ENCODE data around the gene TXK. TPM values are rescaled to one million over a fixed set of nuclear protein-coding genes. Genes with fewer than 3 reads are reported as not detected.

TXK gene
- total and polyA plus RNA-seq, 8 donors, result 0.15 to 8.3 (median 1.2) TPM; not detected in 1

GRCh38 chr4:48119646-48120045, 14.4 kb downstream of the TXK start:
- Histone ChIP-seq H3K27ac (no peak overlapping the region), H3K9me3 (no peaks in the 10 kb centered on the region), H3K27me3 (no peaks in the 10 kb centered on the region), H3K36me3 (no peaks in the 10 kb centered on the region), H3K4me3 (no peak overlapping the region), H3K4me1 (no peaks in the 10 kb centered on the region)
- intact Hi-C loops (cut with DNase I; ENCODE audit: low total_unique reads), result no loop called here
- DNase-seq, result no peak
- no peak for TF ChIP-seq POLR2AphosphoS5 (IDR thresholded peaks at IDR 0.05)
- no peak for TF ChIP-seq CTCF (IDR thresholded peaks at IDR 0.05)
- no peak for TF ChIP-seq EP300 (IDR thresholded peaks at IDR 0.05)
- TF ChIP-seq POLR2A (IDR thresholded peaks at IDR 0.05), result no peak

- intact Hi-C loops (cut with DNase I; ENCODE audit: low total_unique reads), result no loop called here
- Histone ChIP-seq H3K9me3 (no peaks in the 10 kb centered on the region), H3K27ac (no peak overlapping the region), H3K4me1 (no peaks in the 10 kb centered on the region), H3K36me3 (no peaks in the 10 kb centered on the region), H3K27me3 (no peaks in the 10 kb centered on the region), H3K4me3 (no peak overlapping the region)
- WGBS, 5 donors, result 90 to 94% (median 92%) methylated on average over 2 of the region's 2 CpGs
- TF ChIP-seq POLR2A (IDR thresholded peaks at IDR 0.05) (no peak), POLR2AphosphoS5 (IDR thresholded peaks at IDR 0.05) (no peak), EP300 (IDR thresholded peaks at IDR 0.05) (no peak), CTCF (IDR thresholded peaks at IDR 0.05) (no peak)
- DNase-seq, result no peak
These were observed 16.0 kb downstream of the TXK start for GRCh38 chr4:48118081-48118480.

- WGBS, 5 donors, result 70 to 81% (median 71%) methylated on average over 3 of the region's 3 CpGs
- intact Hi-C loops (cut with DNase I; ENCODE audit: low total_unique reads), result no loop called here
- H3K9me3 ChIP-seq, result no peaks in the 10 kb centered on the region
- H3K4me3 ChIP-seq, result no peak overlapping the region
- no peak for DNase-seq
- no peak overlapping the region for H3K27ac ChIP-seq
- no peaks in the 10 kb centered on the region for H3K4me1 ChIP-seq
- H3K27me3 ChIP-seq, result no peaks in the 10 kb centered on the region
- TF ChIP-seq CTCF (IDR thresholded peaks at IDR 0.05), result no peak
- TF ChIP-seq POLR2A (IDR thresholded peaks at IDR 0.05), result no peak
- TF ChIP-seq EP300 (IDR thresholded peaks at IDR 0.05), result no peak
- TF ChIP-seq POLR2AphosphoS5 (IDR thresholded peaks at IDR 0.05), result no peak
- H3K36me3 ChIP-seq, result no peaks in the 10 kb centered on the region
These were observed 17.5 kb downstream of the TXK start for GRCh38 chr4:48116582-48116981.

GRCh38 chr4:48114412-48114811, 19.6 kb downstream of the TXK start:
- H3K36me3 ChIP-seq, result no peaks in the 10 kb centered on the region
- H3K27ac ChIP-seq, result no peak overlapping the region
- no peak overlapping the region for H3K4me3 ChIP-seq
- H3K4me1 ChIP-seq, result no peaks in the 10 kb centered on the region
- no peak for DNase-seq
- no peaks in the 10 kb centered on the region for H3K27me3 ChIP-seq
- 77 to 84% (median 80%) methylated on average over 6 of the region's 6 CpGs for WGBS, 5 donors
- no peak for TF ChIP-seq POLR2AphosphoS5 (IDR thresholded peaks at IDR 0.05)
- TF ChIP-seq EP300 (IDR thresholded peaks at IDR 0.05), result no peak
- no peak for TF ChIP-seq CTCF (IDR thresholded peaks at IDR 0.05)
- no peak for TF ChIP-seq POLR2A (IDR thresholded peaks at IDR 0.05)
- intact Hi-C loops (cut with DNase I; ENCODE audit: low total_unique reads), result no loop called here
- no peaks in the 10 kb centered on the region for H3K9me3 ChIP-seq
